GM23338 (cell line): Measurements from ENCODE around the gene NTPCR. TPM values are rescaled to one million over a fixed set of nuclear protein-coding genes. Genes with fewer than 3 reads are reported as not detected.

ENCODE experiments used
- ATAC-seq: fragments of 200-7000 bp; cut with Tn5 transposase; 3 replicates; pipeline ENCODE4 v1.9.1; 2020
- DNase-seq: peaks from one replicate; pipeline ENCODE4 v3.0.0-alpha.2; 2015; ENCODE audit warnings: low spot score
- H2AFZ ChIP-seq: fragments of 200-600 bp; sonication (generic); 2 replicates; pipeline ENCODE4 v1.8.0; 2016; ENCODE audit warnings: antibody characterized with exemption, mild to moderate bottlenecking, moderate library complexity
- H3F3A ChIP-seq: fragments of 200-600 bp; sonication (generic); replicated peaks from 2 replicates; pipeline ENCODE4 v1.8.0; 2017; ENCODE audit warnings: antibody characterized with exemption, mixed run types, low read depth
- H3K27ac ChIP-seq: fragments of 200-600 bp; sonication (generic); 2 replicates; pipeline ENCODE4 v1.6.1; 2016; ENCODE audit warnings: low read depth
- H3K27me3 ChIP-seq: fragments of 200-600 bp; sonication (generic); 2 replicates; pipeline ENCODE4 v1.8.0; 2016; ENCODE audit warnings: mild to moderate bottlenecking, mixed run types, moderate library complexity; ENCODE audit not compliant: insufficient read depth
- H3K36me3 ChIP-seq: fragments of 200-600 bp; sonication (generic); 2 replicates; pipeline ENCODE4 v1.8.0; 2016; ENCODE audit warnings: mild to moderate bottlenecking; ENCODE audit not compliant: insufficient read depth
- H3K4me1 ChIP-seq: fragments of 200-600 bp; sonication (generic); 2 replicates; pipeline ENCODE4 v1.8.0; 2016; ENCODE audit warnings: mild to moderate bottlenecking, moderate library complexity; ENCODE audit not compliant: insufficient read depth
- H3K4me2 ChIP-seq: fragments of 200-600 bp; sonication (generic); 2 replicates; pipeline ENCODE4 v1.7.1; 2017; ENCODE audit warnings: mixed run types
- H3K4me3 ChIP-seq: fragments of 200-600 bp; sonication (generic); 2 replicates; pipeline ENCODE4 v1.6.1; 2016; ENCODE audit warnings: mixed run types
- H3K79me2 ChIP-seq: fragments of 200-600 bp; sonication (generic); replicated peaks from 2 replicates; pipeline ENCODE4 v1.8.0; 2017; ENCODE audit warnings: mild to moderate bottlenecking; ENCODE audit not compliant: insufficient read depth
- H3K9me2 ChIP-seq: fragments of 200-600 bp; sonication (generic); 2 replicates; pipeline ENCODE4 v1.8.0; 2017; ENCODE audit not compliant: insufficient read depth
- H4K20me1 ChIP-seq: fragments of 200-600 bp; sonication (generic); replicated peaks from 2 replicates; pipeline ENCODE4 v1.8.0; 2017; ENCODE audit warnings: mild to moderate bottlenecking; ENCODE audit not compliant: insufficient read depth
- H3K27ac Mint-ChIP-seq: 2 replicates; pipeline ENCODE4 v1.8.0; 2020; ENCODE audit warnings: inconsistent platforms, mild to moderate bottlenecking, moderate library complexity, mixed read lengths
- H3K27me3 Mint-ChIP-seq: 3 replicates; pipeline ENCODE4 v1.8.0; 2022; ENCODE audit warnings: low read depth, mild to moderate bottlenecking, moderate library complexity, mixed read lengths, inconsistent platforms; ENCODE audit not compliant: insufficient read depth, poor library complexity
- H3K36me3 Mint-ChIP-seq: 3 replicates; pipeline ENCODE4 v1.8.0; 2021; ENCODE audit warnings: low read depth, mild to moderate bottlenecking, inconsistent platforms, moderate library complexity, mixed read lengths
- H3K4me1 Mint-ChIP-seq: 3 replicates; pipeline ENCODE4 v1.8.0; 2020; ENCODE audit warnings: mild to moderate bottlenecking, inconsistent platforms, mixed read lengths
- H3K4me3 Mint-ChIP-seq: 3 replicates; pipeline ENCODE4 v1.8.0; 2021; ENCODE audit warnings: moderate library complexity, mild to moderate bottlenecking, inconsistent platforms, mixed read lengths
- H3K9me3 Mint-ChIP-seq: 3 replicates; pipeline ENCODE4 v1.8.0; 2020; ENCODE audit warnings: moderate library complexity, mild to moderate bottlenecking, inconsistent platforms, mixed read lengths
- JUNB ChIP-seq: IDR thresholded peaks from one replicate; pipeline ENCODE4 v1.6.1; 2016; ENCODE audit warnings: antibody characterized with exemption; ENCODE audit not compliant: unreplicated experiment
- NANOG ChIP-seq: IDR thresholded peaks from 2 replicates; pipeline ENCODE4 v1.6.1; 2016; ENCODE audit warnings: antibody characterized with exemption, borderline replicate concordance
- POLR2AphosphoS5 ChIP-seq: IDR thresholded peaks from 2 replicates; pipeline ENCODE4 v1.6.1; 2016; ENCODE audit warnings: antibody characterized with exemption, low read depth
- STAT1 ChIP-seq: IDR thresholded peaks from one replicate; pipeline ENCODE4 v1.6.1; 2016; ENCODE audit warnings: antibody characterized with exemption; ENCODE audit not compliant: unreplicated experiment
- ZNF114 ChIP-seq: fragments of 250-450 bp; sonication (Bioruptor Pico); IDR thresholded peaks from 2 replicates; pipeline ENCODE4 v1.5.0; 2020; ENCODE audit warnings: mild to moderate bottlenecking, moderate library complexity
- polyA plus RNA-seq: library from polyadenylated mRNA; unstranded; fragments of >200 nt; fragmentation: Nextera tagmentation; extraction: Ambion mirVana; gene quantifications from 2 replicates; pipeline ENCODE4 v1.2.1, GENCODE V29; 2016
- total RNA-seq: library from RNA; depleted of rRNA; stranded (reverse); fragments of >200 nt; shearing (Covaris generic); gene quantifications from 2 replicates; pipeline ENCODE4 v1.2.3, GENCODE V29; 2014
- TF ChIP-seq, protein P1 (sequence below), 2 experiments: fragments of 200-600 bp in 1 of 2; sonication (generic) in 1 of 2; conservative IDR thresholded peaks; 2 replicates each; pipeline versions ENCODE4 v1.5.1 to v1.6.1; 2016 to 2017; ENCODE audit warnings: antibody characterized with exemption in 2 of 2, low read depth in 2 of 2, mild to moderate bottlenecking in 2 of 2, moderate library complexity in 1 of 2
- TF ChIP-seq, protein P2 (sequence below): fragments of 250-450 bp; sonication (Bioruptor Pico); IDR thresholded peaks from 2 replicates; pipeline ENCODE4 v1.5.0; 2020; ENCODE audit warnings: mild to moderate bottlenecking, moderate library complexity
- TF ChIP-seq, protein P3 (sequence below): IDR thresholded peaks from 2 replicates; pipeline ENCODE4 v1.6.1; 2016; ENCODE audit warnings: antibody characterized with exemption
- TF ChIP-seq, protein P4 (sequence below): IDR thresholded peaks from one replicate; pipeline ENCODE4 v1.6.1; 2018; ENCODE audit warnings: antibody characterized with exemption; ENCODE audit not compliant: unreplicated experiment

The NTPCR gene
- total and polyA plus RNA-seq, 2 experiments from 2014 or later = 64.1 to 150 TPM

DNA sequence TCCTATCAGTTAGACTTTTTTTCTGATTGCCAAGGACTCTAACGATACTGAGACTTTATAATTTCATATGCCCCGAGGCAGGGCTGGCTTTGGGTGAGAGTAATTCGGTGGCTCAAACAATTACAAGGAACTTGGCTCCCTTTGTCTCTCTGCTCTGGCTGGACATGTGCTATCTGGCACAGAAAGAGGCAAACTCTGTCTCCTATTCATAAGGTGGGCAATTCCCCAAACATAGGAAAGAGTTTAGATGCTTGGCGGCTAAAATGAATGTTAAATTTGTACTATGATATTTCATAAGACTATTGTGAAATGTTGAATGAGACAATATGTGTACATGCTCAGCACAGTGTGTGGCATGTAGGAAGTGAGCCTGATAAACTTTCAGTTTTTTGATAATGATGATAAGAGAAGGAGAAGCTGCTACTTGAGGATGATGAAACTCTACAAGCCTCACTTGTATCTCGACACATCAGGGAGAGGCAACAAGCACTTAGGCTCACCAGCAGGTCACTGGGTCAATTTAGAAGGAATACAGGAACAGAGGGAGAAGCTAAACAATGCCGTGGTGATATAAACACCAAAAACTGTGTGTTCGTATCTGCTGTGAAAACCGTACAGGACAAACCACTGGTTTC lies 12.6 kb upstream of the NTPCR start (continued):
- TF ChIP-seq, protein P1, sequence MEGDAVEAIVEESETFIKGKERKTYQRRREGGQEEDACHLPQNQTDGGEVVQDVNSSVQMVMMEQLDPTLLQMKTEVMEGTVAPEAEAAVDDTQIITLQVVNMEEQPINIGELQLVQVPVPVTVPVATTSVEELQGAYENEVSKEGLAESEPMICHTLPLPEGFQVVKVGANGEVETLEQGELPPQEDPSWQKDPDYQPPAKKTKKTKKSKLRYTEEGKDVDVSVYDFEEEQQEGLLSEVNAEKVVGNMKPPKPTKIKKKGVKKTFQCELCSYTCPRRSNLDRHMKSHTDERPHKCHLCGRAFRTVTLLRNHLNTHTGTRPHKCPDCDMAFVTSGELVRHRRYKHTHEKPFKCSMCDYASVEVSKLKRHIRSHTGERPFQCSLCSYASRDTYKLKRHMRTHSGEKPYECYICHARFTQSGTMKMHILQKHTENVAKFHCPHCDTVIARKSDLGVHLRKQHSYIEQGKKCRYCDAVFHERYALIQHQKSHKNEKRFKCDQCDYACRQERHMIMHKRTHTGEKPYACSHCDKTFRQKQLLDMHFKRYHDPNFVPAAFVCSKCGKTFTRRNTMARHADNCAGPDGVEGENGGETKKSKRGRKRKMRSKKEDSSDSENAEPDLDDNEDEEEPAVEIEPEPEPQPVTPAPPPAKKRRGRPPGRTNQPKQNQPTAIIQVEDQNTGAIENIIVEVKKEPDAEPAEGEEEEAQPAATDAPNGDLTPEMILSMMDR (conservative IDR thresholded peaks at IDR 0.05; ENCODE audit: low read depth in 2 of 2) = no peak
- TF ChIP-seq JUNB = no peak
- TF ChIP-seq, protein P2, sequence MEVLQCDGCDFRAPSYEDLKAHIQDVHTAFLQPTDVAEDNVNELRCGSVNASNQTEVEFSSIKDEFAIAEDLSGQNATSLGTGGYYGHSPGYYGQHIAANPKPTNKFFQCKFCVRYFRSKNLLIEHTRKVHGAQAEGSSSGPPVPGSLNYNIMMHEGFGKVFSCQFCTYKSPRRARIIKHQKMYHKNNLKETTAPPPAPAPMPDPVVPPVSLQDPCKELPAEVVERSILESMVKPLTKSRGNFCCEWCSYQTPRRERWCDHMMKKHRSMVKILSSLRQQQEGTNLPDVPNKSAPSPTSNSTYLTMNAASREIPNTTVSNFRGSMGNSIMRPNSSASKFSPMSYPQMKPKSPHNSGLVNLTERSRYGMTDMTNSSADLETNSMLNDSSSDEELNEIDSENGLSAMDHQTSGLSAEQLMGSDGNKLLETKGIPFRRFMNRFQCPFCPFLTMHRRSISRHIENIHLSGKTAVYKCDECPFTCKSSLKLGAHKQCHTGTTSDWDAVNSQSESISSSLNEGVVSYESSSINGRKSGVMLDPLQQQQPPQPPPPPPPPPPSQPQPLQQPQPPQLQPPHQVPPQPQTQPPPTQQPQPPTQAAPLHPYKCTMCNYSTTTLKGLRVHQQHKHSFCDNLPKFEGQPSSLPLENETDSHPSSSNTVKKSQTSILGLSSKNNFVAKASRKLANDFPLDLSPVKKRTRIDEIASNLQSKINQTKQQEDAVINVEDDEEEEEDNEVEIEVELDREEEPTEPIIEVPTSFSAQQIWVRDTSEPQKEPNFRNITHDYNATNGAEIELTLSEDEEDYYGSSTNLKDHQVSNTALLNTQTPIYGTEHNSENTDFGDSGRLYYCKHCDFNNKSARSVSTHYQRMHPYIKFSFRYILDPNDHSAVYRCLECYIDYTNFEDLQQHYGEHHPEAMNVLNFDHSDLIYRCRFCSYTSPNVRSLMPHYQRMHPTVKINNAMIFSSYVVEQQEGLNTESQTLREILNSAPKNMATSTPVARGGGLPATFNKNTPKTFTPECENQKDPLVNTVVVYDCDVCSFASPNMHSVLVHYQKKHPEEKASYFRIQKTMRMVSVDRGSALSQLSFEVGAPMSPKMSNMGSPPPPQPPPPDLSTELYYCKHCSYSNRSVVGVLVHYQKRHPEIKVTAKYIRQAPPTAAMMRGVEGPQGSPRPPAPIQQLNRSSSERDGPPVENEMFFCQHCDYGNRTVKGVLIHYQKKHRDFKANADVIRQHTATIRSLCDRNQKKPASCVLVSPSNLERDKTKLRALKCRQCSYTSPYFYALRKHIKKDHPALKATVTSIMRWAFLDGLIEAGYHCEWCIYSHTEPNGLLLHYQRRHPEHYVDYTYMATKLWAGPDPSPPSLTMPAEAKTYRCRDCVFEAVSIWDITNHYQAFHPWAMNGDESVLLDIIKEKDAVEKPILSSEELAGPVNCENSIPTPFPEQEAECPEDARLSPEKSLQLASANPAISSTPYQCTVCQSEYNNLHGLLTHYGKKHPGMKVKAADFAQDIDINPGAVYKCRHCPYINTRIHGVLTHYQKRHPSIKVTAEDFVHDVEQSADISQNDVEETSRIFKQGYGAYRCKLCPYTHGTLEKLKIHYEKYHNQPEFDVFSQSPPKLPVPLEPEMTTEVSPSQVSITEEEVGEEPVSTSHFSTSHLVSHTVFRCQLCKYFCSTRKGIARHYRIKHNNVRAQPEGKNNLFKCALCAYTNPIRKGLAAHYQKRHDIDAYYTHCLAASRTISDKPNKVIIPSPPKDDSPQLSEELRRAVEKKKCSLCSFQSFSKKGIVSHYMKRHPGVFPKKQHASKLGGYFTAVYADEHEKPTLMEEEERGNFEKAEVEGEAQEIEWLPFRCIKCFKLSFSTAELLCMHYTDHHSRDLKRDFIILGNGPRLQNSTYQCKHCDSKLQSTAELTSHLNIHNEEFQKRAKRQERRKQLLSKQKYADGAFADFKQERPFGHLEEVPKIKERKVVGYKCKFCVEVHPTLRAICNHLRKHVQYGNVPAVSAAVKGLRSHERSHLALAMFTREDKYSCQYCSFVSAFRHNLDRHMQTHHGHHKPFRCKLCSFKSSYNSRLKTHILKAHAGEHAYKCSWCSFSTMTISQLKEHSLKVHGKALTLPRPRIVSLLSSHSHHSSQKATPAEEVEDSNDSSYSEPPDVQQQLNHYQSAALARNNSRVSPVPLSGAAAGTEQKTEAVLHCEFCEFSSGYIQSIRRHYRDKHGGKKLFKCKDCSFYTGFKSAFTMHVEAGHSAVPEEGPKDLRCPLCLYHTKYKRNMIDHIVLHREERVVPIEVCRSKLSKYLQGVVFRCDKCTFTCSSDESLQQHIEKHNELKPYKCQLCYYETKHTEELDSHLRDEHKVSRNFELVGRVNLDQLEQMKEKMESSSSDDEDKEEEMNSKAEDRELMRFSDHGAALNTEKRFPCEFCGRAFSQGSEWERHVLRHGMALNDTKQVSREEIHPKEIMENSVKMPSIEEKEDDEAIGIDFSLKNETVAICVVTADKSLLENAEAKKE (CRISPR knock-in tag) = no peak

DNA sequence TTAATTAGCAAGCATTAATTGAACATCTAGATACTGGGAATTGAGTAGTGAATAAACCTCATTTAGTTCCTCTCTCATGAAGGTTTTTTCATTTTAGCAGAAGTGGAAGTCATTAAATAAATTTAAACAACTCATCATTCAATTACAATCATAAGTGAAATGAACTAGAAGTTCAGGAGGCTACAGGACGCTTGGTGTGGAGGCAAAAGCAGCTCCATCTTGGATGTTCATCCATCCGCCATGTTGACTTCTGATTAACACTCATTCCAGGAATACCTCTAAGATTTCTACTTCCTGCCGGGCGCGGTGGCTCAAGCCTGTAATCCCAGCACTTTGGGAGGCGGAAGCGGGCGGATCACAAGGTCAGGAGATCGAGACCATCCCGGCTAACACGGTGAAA lies 11.5 kb upstream of the NTPCR start:
- H3K9me2 ChIP-seq = 0 out of 2 replicates have a peak, but pooled peaks cover 3% of the 10 kb centered on the region
- Mint-ChIP-seq H3K27me3 (peaks cover 5% of the 10 kb centered on the region), H3K27ac (no peak overlapping the region), H3K4me3 (no peak overlapping the region), H3K4me1 (peaks cover 4% of the 10 kb centered on the region; the same call in 1 of the 3 replicates), H3K36me3 (no peaks in the 10 kb centered on the region), H3K9me3 (no peaks in the 10 kb centered on the region)
- no peaks in the 10 kb centered on the region for H3K4me1 ChIP-seq
- H2AFZ ChIP-seq = no peak overlapping the region
- no peaks in the 10 kb centered on the region for H3K79me2 ChIP-seq
- no peaks in the 10 kb centered on the region for H3F3A ChIP-seq
- no peaks in the 10 kb centered on the region for H3K36me3 ChIP-seq
- no peak overlapping the region for H3K4me3 ChIP-seq
- TF ChIP-seq, protein P3, sequence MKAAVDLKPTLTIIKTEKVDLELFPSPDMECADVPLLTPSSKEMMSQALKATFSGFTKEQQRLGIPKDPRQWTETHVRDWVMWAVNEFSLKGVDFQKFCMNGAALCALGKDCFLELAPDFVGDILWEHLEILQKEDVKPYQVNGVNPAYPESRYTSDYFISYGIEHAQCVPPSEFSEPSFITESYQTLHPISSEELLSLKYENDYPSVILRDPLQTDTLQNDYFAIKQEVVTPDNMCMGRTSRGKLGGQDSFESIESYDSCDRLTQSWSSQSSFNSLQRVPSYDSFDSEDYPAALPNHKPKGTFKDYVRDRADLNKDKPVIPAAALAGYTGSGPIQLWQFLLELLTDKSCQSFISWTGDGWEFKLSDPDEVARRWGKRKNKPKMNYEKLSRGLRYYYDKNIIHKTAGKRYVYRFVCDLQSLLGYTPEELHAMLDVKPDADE = no peak
- TF ChIP-seq, protein P1 (conservative IDR thresholded peaks at IDR 0.05; ENCODE audit: low read depth in 2 of 2) = no peak
- TF ChIP-seq, protein P4, sequence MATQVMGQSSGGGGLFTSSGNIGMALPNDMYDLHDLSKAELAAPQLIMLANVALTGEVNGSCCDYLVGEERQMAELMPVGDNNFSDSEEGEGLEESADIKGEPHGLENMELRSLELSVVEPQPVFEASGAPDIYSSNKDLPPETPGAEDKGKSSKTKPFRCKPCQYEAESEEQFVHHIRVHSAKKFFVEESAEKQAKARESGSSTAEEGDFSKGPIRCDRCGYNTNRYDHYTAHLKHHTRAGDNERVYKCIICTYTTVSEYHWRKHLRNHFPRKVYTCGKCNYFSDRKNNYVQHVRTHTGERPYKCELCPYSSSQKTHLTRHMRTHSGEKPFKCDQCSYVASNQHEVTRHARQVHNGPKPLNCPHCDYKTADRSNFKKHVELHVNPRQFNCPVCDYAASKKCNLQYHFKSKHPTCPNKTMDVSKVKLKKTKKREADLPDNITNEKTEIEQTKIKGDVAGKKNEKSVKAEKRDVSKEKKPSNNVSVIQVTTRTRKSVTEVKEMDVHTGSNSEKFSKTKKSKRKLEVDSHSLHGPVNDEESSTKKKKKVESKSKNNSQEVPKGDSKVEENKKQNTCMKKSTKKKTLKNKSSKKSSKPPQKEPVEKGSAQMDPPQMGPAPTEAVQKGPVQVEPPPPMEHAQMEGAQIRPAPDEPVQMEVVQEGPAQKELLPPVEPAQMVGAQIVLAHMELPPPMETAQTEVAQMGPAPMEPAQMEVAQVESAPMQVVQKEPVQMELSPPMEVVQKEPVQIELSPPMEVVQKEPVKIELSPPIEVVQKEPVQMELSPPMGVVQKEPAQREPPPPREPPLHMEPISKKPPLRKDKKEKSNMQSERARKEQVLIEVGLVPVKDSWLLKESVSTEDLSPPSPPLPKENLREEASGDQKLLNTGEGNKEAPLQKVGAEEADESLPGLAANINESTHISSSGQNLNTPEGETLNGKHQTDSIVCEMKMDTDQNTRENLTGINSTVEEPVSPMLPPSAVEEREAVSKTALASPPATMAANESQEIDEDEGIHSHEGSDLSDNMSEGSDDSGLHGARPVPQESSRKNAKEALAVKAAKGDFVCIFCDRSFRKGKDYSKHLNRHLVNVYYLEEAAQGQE = no peak
- TF ChIP-seq JUNB (no peak), ZNF114 (CRISPR knock-in tag) (no peak), STAT1 (no peak), POLR2AphosphoS5 (no peak), NANOG (no peak)
- H3K27me3 ChIP-seq = no peaks in the 10 kb centered on the region
- no peak overlapping the region for H3K4me2 ChIP-seq
- ATAC-seq (no peak), DNase-seq (no peak)
- H4K20me1 ChIP-seq = no peaks in the 10 kb centered on the region
- H3K27ac ChIP-seq = no peak overlapping the region
